OCI-LY7 (cell line): ENCODE results near the gene PKD1L1. TPM values are rescaled to one million over a fixed set of nuclear protein-coding genes. Genes with fewer than 3 reads are reported as not detected.

ENCODE experiments used
- BruUV-seq: library from RNA; stranded (reverse); fragments of 400-500 nt; replicated peaks from 2 replicates; lab custom pipeline; 2021; lab: Mats Ljungman, UMichigan
- CTCF ChIA-PET: fragments of 300-600 bp; sonication (Branson Sonifier 250); formaldehyde crosslinking; loops from one replicate; lab custom pipeline; 2022; ENCODE audit warnings: antibody characterized with exemption; ENCODE audit not compliant: unreplicated experiment; lab: Charles Lee
- POLR2A ChIA-PET: fragments of 300-600 bp; sonication (Branson Sonifier 250); formaldehyde crosslinking; loops from one replicate; lab custom pipeline; 2022; ENCODE audit warnings: antibody characterized with exemption; lab: Charles Lee
- DNase-seq: peaks from one replicate; pipeline ENCODE4 v3.0.0-alpha.2; 2015; ENCODE audit warnings: low spot score
- H2AFZ ChIP-seq: fragments of 200-600 bp; sonication (generic), shearing (Covaris generic); 2 replicates; pipeline ENCODE4 v1.6.1; 2014; ENCODE audit warnings: mild to moderate bottlenecking, antibody characterized with exemption, low read length, moderate library complexity
- H3K27ac ChIP-seq: fragments of 200-600 bp; sonication (generic); 2 replicates; pipeline ENCODE4 v1.5.1; 2014; ENCODE audit warnings: mixed run types, low read depth, mild to moderate bottlenecking, moderate library complexity, low read length, inconsistent platforms; ENCODE audit not compliant: poor library complexity, severe bottlenecking
- H3K36me3 ChIP-seq: fragments of 200-600 bp; sonication (generic); 2 replicates; pipeline ENCODE4 v1.6.1; 2014; ENCODE audit warnings: mild to moderate bottlenecking, antibody characterized with exemption, low read length, moderate library complexity, mixed read lengths; ENCODE audit not compliant: insufficient read depth
- H3K4me1 ChIP-seq: fragments of 200-600 bp; sonication (generic); 2 replicates; pipeline ENCODE4 v1.5.1; 2014; ENCODE audit warnings: mild to moderate bottlenecking, low read length; ENCODE audit not compliant: insufficient read depth, poor library complexity, severe bottlenecking
- H3K4me2 ChIP-seq: fragments of 200-600 bp; sonication (generic); 2 replicates; pipeline ENCODE4 v1.6.1; 2014; ENCODE audit warnings: mild to moderate bottlenecking, low read length
- H3K4me3 ChIP-seq: fragments of 200-600 bp; sonication (generic); 2 replicates; pipeline ENCODE4 v1.5.1; 2014; ENCODE audit warnings: mild to moderate bottlenecking, low read depth, low read length; ENCODE audit not compliant: poor library complexity, severe bottlenecking
- H3K79me2 ChIP-seq: fragments of 200-600 bp; sonication (generic); 2 replicates; pipeline ENCODE4 v1.6.1; 2016; ENCODE audit warnings: low read depth, mild to moderate bottlenecking, low read length, moderate library complexity, mixed read lengths; ENCODE audit not compliant: insufficient read depth
- H3K9me2 ChIP-seq: fragments of 200-600 bp; sonication (generic); 2 replicates; pipeline ENCODE4 v1.6.1; 2016; ENCODE audit warnings: mild to moderate bottlenecking, low read length, mixed read lengths; ENCODE audit not compliant: insufficient read depth
- H3K9me3 ChIP-seq: fragments of 200-600 bp; sonication (generic); 2 replicates; pipeline ENCODE4 v1.6.1; 2014; ENCODE audit warnings: mild to moderate bottlenecking, mixed run types, low read length, mixed read lengths
- H4K20me1 ChIP-seq: fragments of 200-600 bp; sonication (generic); 2 replicates; pipeline ENCODE4 v1.6.1; 2014; ENCODE audit warnings: mild to moderate bottlenecking, antibody characterized with exemption, low read length, moderate library complexity, mixed read lengths; ENCODE audit not compliant: insufficient read depth
- CTCF ChIP-seq: fragments of 200-600 bp; sonication (generic); conservative IDR thresholded peaks from 2 replicates; pipeline ENCODE4 v1.5.1; 2014; ENCODE audit warnings: mild to moderate bottlenecking, antibody characterized with exemption, low read length, moderate library complexity, mixed read lengths
- EZH2phosphoT487 ChIP-seq: fragments of 200-600 bp; sonication (generic); IDR thresholded peaks from 2 replicates; pipeline ENCODE4 v1.6.1; 2018; ENCODE audit warnings: low read depth, borderline replicate concordance, mild to moderate bottlenecking, mixed run types, antibody characterized with exemption, low read length, moderate library complexity, mixed read lengths
- intact Hi-C: fragments of 100-400 bp; cut with micrococcal nuclease; formaldehyde crosslinking; loops from one replicate; pipeline ENCODE4 v1.10.0; 2022; ENCODE audit not compliant: unreplicated experiment
- total RNA-seq, 2 experiments: library from RNA; depleted of rRNA in 1 of 2; stranded (reverse); fragments of >200 nt in 1 of 2; shearing (Covaris generic) in 1 of 2; gene quantifications; 2 replicates each; pipeline ENCODE4 v1.2.3, GENCODE V29; 2014 to 2022

The PKD1L1 gene
- total RNA-seq, 2 experiments from 2014 or later, result 0.19 to 0.63 TPM

DNA sequence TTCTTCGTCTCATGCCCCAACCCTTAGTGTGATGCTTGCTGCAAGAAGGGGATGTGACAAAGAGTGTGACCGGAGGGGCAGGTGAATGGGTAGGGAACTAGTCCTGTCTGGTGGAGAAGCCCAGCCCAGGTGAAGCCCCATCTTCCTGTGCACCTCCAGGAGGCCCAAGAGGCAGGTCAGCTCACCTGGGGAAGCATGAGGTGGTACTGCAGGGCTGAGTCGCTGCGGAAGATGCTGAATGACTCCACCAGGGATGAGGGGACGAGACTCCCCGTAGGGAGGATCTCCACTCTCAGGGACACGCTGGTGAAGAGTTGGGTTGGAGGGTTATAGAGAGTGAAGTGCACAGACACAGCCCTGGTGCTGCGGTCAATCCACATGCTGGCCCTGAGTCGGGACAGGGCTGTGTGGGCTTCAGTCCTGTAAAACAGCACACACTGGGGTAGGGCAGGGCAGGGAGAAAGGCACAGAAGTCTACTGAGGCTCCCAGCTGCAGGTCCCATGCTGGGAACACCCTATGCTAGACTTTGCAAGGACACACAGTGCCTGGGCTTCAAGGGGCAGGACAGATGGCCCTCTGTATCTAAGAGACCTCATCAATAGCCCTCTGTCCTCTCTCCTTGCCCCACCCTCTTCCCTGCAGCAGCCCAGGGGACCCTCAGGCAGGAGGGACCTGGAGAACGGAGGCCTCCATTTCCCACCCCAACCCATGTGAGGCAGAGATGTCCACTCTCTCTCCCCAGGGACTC is 136.5 kb downstream of the PKD1L1 start:
- H3K4me1 ChIP-seq, result peaks cover 11% of the 10 kb centered on the region
- intact Hi-C loops, result no loop called here
- H3K79me2 ChIP-seq, result no peaks in the 10 kb centered on the region
- H3K9me2 ChIP-seq, result no peaks in the 10 kb centered on the region
- H3K4me3 ChIP-seq, result no peak overlapping the region
- ChIA-PET CTCF (interaction anchor here (0.6 kb wide), 1 partner anchor 25 kb away, joined by 4 read pairs; no protein-coding TSS in a partner anchor), POLR2A (interaction anchor here (0.7 to 1.0 kb wide), 2 partner anchors 142 to 236 kb away, joined by 3 to 6 read pairs; no protein-coding TSS in a partner anchor)
- no peak overlapping the region for H2AFZ ChIP-seq
- no peak for DNase-seq
- no peak overlapping the region for H3K4me2 ChIP-seq
- no peak for TF ChIP-seq EZH2phosphoT487
- no peak for TF ChIP-seq CTCF
- no peaks in the 10 kb centered on the region for H3K9me3 ChIP-seq
- no peaks in the 10 kb centered on the region for H4K20me1 ChIP-seq
- no TSS peak for BruUV-seq
- H3K27ac ChIP-seq, result no peak overlapping the region
- H3K36me3 ChIP-seq, result no peaks in the 10 kb centered on the region

GRCh38 chr7:47809387-47809786 is 138.9 kb downstream of the PKD1L1 start:
- no peak overlapping the region for H2AFZ ChIP-seq
- no peaks in the 10 kb centered on the region for H3K79me2 ChIP-seq
- no peaks in the 10 kb centered on the region for H4K20me1 ChIP-seq
- no peaks in the 10 kb centered on the region for H3K9me2 ChIP-seq
- H3K9me3 ChIP-seq, result no peaks in the 10 kb centered on the region
- no peak overlapping the region for H3K4me2 ChIP-seq
- H3K4me1 ChIP-seq, result peaks cover 11% of the 10 kb centered on the region
- ChIA-PET POLR2A (interaction anchor here (0.6 to 2.0 kb wide), 4 partner anchors 13 to 621 kb away, joined by 3 to 9 read pairs (median 4); no protein-coding TSS in a partner anchor), CTCF (interaction anchor here (0.8 kb wide), 1 partner anchor 10 kb away, joined by 3 read pairs; no protein-coding TSS in a partner anchor)
- no peak overlapping the region for H3K27ac ChIP-seq
- TF ChIP-seq EZH2phosphoT487 (no peak), CTCF (no peak)
- H3K4me3 ChIP-seq, result no peak overlapping the region
- BruUV-seq, result no TSS peak
- no peak for DNase-seq
- H3K36me3 ChIP-seq, result no peaks in the 10 kb centered on the region
- intact Hi-C loops, result loop anchor here (2.0 kb wide), 1 partner anchor 139 kb away; no protein-coding TSS in a partner anchor
